GM13976 (cell line): ENCODE data around the gene NAA11.
"Not testable (repeated sequence)": the region's sequence is repeated elsewhere in the genome, so short reads cannot be mapped to it uniquely, and the experiment has no call there.

Source experiments
- DNase-seq: peaks from one replicate; pipeline ENCODE4 v3.0.0; 2012; ENCODE audit warnings: low spot score
- in situ Hi-C: fragments of 300-500 bp; cut with MboI; formaldehyde crosslinking; loops from one replicate; pipeline ENCODE4 v1.12.0; 2022; ENCODE audit warnings: low sequenced_read_pairs, mixed read lengths, inconsistent platforms; ENCODE audit not compliant: unreplicated experiment
- TF ChIP-seq, protein P1 (sequence below): IDR thresholded peaks from 2 replicates; pipeline ENCODE4 v1.5.1; 2012; ENCODE audit warnings: borderline replicate concordance, mild to moderate bottlenecking; ENCODE audit not compliant: insufficient read depth; ENCODE audit errors: extremely low read depth, missing control alignments, control extremely low read depth

The NAA11 gene

DNA sequence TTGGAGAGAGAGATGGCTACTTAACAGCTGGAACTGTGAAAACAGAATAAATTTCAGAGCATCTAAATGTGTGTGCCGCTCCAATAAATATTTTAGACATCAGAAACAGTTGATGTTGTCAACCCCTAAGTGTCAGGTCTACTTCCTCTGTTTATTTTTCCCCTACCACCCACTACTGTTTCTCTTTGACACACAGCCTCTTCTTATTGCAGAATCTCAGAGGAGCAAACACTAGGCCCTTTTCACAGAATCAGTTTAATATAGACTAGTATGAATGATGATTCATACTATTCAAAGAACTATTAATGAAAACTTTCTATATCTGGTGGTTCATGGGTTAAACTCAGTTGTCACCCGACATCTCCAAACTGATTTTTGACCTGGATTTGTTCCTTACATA lies 33.9 kb downstream of the NAA11 start:
- TF ChIP-seq, protein P1, sequence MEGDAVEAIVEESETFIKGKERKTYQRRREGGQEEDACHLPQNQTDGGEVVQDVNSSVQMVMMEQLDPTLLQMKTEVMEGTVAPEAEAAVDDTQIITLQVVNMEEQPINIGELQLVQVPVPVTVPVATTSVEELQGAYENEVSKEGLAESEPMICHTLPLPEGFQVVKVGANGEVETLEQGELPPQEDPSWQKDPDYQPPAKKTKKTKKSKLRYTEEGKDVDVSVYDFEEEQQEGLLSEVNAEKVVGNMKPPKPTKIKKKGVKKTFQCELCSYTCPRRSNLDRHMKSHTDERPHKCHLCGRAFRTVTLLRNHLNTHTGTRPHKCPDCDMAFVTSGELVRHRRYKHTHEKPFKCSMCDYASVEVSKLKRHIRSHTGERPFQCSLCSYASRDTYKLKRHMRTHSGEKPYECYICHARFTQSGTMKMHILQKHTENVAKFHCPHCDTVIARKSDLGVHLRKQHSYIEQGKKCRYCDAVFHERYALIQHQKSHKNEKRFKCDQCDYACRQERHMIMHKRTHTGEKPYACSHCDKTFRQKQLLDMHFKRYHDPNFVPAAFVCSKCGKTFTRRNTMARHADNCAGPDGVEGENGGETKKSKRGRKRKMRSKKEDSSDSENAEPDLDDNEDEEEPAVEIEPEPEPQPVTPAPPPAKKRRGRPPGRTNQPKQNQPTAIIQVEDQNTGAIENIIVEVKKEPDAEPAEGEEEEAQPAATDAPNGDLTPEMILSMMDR, result no peak
- in situ Hi-C loops, result no loop called here

DNA sequence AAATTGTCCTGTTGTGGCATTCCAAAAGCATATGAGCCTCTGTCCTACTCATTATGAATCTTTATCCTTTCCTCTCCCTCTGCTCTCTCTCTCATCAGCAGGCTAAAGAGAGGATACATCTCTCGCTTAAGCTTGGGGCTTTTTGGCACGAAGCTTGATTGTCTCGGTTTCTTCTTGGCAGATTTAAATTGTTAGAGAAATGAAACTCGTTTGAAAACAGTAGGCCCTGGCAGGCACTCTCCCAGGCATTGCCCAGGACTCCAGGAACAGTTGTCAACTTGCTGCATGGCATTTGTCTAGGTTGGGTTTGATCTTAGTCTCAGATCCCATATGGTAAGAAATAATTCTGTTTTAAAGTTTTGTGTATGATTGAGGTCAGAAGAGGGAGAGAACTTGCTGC lies 35.5 kb downstream of the NAA11 start:
- TF ChIP-seq, protein P1, result no peak
- in situ Hi-C loops, result no loop called here
- DNase-seq, result no peak

More for the DNA sequence above, 33.9 kb downstream of the NAA11 start:
- peak; percentile 49 for DNase-seq

- DNase-seq, result no peak
- in situ Hi-C loops, result no loop called here
- TF ChIP-seq, protein P1, result no peak
Observed at GRCh38 chr4:79288185-79288584, 37.7 kb downstream of the NAA11 start.

DNA sequence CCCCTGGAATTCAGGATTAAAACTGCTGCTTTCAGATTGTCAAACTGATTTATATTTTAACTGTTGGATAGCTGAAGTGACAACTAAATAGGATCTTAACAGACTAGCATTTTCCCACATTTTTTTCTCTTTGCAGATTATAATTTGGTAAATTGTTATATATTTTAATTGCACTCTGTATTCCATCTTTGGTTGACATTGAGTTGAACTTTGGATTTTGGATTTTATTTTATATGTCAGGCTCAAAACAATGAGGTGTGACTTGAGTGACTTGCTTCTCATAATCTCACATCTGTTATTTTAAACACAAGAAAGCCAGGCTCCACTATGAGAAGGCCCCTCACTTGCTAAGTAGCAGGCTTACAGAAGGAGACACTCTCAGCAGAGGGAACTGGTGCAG lies 38.1 kb downstream of the NAA11 start:
- in situ Hi-C loops, result no loop called here
- no peak for DNase-seq
- TF ChIP-seq, protein P1, result no peak

DNA sequence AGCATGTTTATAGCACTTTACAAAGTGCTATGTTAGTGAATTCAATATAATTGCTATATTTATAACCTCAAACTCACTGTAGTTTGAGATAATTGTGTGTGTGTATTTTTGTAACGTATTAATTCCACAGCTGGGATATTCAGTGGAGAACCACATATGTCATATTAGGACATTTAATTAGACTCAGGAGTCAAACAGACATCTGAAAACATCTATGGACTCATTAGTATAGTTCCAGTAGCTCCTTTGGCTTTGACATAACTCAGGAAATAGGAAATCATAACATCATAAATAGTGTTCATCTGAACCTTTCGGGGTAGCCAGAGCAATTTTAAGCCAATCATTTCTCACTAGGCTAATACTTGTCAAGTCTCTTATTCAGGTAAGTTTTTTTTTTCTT lies 38.8 kb downstream of the NAA11 start:
- TF ChIP-seq, protein P1, result no peak
- in situ Hi-C loops, result no loop called here
- DNase-seq, result no peak

GRCh38 chr4:79281566-79282359 lies 44.1 kb downstream of the NAA11 start:
- TF ChIP-seq, protein P1, result no peak
- DNase-seq, result no peak
- in situ Hi-C loops, result no loop called here

GRCh38 chr4:79277467-79277866 lies 48.4 kb downstream of the NAA11 start:
- in situ Hi-C loops, DNase-seq: not testable (repeated sequence)
